Inflammatory macrophage treated with lipopolysaccharide for 1 hour (primary cell): ENCODE results near the gene SLC25A10.
"Not testable (repeated sequence)": the region's sequence is repeated elsewhere in the genome, so short reads cannot be mapped to it uniquely, and the experiment has no call there.

Source experiments
- DNase-seq, 2 donors: peaks; one replicate each; pipeline ENCODE4 v3.0.0-alpha.2; 2020 to 2022

SLC25A10 gene, protein sequence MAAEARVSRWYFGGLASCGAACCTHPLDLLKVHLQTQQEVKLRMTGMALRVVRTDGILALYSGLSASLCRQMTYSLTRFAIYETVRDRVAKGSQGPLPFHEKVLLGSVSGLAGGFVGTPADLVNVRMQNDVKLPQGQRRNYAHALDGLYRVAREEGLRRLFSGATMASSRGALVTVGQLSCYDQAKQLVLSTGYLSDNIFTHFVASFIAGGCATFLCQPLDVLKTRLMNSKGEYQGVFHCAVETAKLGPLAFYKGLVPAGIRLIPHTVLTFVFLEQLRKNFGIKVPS

GRCh38 chr17:81711814-81712467 is at the start of gene SLC25A10:
TSS of gene SLC25A10 (plus strand) at chr17:81712284. CDS start at chr17:81712427, 143 bp downstream.
- DNase-seq = peak; percentile 50 to 77

DNA sequence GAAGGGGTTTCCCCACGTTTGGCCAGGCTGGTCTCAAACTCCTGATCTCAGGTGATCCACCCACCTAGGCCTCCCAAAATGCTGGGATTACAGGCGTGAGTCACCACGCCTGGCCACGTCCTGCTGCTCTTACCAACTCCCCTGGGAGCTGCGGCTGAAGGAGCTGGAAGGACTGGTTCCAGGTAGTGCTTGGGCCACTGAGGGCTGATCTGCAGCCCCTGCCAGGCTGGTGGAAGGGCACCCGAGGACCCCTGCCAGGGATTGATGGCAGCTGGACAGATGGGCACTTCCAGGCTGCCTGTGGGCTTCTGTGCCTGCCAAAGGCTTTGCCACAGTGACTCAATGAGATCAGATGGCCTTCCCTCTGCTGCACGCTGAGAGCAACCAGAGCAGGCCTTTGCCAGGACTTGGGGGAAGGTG is 48.0 kb upstream of the SLC25A10 start:
- DNase-seq = no peak

DNA sequence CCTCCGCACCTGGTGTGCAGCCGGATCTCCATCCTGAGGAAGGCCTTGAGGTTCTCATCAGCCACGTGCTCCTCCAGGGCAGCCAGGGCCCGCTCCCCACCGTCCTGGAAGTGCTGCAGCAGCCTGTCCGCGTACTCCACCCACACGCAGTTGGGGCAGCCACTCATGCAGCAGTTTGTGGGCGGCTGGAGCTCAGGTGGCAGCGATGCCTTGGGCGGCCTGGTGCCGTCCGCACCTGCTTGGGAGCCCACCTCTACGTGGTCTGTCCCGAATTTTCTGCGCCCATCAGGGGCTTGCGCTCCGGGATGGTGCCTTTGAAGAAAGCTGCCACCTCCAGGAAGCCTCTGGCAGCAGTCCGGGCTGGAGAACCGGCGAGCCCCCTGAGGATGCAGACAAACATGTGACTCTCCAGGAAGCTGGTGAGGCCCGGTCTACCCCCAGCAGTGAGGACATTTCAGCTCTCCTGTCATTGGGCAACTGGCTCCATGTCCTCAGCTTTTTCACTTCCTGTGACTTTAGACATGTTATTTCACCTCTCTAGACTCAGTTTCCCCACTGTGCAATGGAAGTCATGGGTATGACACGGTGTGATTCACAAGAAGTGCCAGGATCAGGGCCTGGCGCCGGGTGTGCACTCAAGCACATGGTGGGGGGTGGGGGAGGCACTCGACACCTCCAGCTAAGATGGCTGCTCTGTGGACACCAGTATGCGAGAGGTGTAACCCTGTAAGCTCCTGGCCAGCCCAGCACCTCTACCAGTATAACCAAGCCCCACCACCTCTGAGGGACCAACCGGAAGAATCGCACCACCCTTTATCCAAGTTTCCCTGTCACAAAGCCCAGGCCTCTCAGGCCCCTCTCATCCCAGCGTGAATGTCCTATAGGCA is 46.6 kb upstream of the SLC25A10 start:
- peak in 1 of 2 donors; percentile 26 for DNase-seq

DNA sequence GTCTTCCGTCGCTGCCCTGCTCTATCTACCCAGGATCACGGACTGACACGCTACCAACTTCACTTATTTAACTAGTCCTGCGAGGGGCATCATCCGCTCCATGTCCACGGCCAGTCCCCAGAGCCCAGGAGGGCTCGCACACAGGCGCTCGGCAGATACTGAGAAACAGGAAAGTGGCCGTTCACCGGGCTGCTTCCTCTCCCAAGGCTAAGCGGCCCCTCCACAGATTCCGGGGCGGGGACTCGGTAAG is 46.1 kb upstream of the SLC25A10 start:
- DNase-seq = no peak

GRCh38 chr17:81666342-81667191 is 45.5 kb upstream of the SLC25A10 start, which contains the start of the genes CCDC137 and OXLD1:
TSS of gene CCDC137 (plus strand) at chr17:81666737. CDS start at chr17:81666767, 30 bp downstream.
TSS of gene OXLD1 (minus strand) at chr17:81666605. CDS start at chr17:81666577, 28 bp downstream.
- DNase-seq = peak; percentile 96 to 98

DNA sequence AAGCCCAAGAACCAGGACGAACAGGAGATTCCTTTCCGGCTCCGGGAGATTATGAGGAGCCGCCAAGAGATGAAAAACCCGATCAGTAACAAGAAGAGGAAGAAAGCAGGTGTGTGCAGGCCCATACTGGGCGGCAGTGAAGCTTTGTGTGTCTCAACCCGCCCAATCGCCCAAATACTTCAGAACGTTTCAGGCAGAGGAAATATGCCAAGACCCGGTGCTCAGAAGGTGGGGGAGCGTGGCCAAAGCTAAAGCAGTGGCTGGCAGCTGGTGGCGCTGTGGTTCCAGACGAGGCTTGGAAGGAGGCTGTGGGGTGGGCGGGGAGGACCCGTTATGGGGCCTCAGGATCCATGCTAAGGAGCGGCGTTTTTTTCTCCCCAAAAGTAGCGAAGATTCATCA is 44.3 kb upstream of the SLC25A10 start:
- DNase-seq = no peak

- no peak for DNase-seq
Observed at GRCh38 chr17:81672504-81672903, 39.6 kb upstream of the SLC25A10 start.

GRCh38 chr17:81672954-81673353 is 39.1 kb upstream of the SLC25A10 start:
- no peak for DNase-seq

DNA sequence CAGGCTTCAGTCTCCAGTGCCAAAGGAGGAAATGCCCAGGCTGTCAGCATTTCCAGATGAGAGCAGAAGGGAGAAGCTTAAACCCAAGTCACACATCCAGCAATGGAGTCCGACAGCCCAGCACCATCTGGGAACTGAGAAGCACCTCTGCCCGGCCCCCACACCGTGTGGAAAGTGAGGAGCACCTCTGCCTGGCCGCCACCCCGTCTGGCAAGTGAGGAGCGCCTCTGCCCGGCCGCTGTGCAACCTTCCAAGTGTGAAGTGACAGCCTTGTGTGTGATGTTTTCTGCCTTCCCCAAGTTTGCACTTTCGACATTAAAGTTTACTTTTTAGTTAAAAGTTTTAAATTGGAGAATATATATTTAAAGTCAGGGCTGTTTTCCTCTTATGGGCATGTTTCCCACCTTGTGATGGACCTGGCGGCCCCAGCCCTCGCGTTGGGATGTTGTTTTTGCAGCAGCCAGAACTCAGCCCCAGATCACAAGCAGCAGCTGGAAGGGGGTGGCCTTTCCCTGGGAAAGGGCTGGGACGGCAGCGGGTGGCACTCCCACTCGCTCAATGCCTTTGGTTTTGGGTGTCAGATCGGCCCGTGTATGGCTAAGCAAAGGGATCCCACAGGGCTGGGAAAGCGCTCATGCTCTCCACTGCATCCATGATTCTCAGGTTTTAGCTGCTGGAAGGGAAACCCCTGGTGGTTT is 38.4 kb upstream of the SLC25A10 start:
- DNase-seq = no peak

- not testable (repeated sequence) for DNase-seq
Observed at GRCh38 chr17:81675515-81676221, 36.4 kb upstream of the SLC25A10 start.

DNA sequence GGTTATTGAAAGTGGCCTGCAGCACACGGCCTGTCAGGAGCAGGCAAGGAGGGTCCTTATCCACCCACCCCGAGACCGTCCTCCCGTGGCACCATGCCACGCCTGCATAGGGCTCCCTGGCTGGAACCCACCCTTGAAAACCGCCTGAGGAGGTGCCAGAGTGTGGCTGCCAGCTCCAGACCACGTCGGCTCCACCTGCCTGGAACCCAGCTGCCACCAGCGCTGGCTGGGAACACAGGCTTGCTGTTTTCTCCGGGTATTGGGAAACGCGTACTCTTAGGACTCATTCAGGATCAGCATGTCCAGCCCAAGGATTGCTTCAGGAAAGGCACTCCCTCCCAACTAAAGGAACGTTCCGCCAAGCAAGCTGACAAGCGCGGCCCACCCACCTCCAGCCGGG is 35.2 kb upstream of the SLC25A10 start:
- no peak for DNase-seq

- no peak for DNase-seq
Observed at GRCh38 chr17:81680150-81680549, 31.9 kb upstream of the SLC25A10 start.

- no peak for DNase-seq
Observed at GRCh38 chr17:81681672-81682071, 30.4 kb upstream of the SLC25A10 start.

DNA sequence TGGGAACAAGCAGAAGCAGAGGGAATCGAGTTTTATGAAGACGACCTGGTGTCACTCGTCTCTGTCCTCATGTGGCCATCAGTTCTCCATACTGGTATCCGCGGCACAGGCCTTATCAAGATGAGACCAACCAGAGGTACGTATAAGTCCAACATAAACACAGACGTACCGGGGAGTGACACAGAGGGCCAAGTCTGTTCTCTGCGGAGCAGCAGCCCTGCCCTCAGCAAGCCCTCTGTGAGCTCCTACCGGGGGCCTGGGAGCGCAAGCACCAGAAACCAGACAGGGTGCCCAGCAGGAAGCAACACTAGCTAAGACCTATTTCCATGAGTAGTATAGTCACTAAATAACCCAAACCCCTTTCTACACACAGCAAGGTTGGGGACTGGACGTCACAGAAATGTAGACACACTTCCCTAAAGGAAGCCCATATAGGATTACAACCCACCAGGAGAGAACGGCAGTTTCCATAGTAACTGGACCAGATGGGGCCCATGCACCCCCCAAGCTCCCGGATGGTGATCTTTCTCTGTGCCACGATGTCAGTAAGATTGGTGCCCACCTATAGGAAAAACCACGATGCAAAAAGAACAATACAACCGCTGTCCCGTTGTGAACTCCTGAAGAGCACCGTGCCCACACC is 29.4 kb upstream of the SLC25A10 start:
- DNase-seq = peak; percentile 4 to 7

- DNase-seq = peak; percentile 7 to 18
Observed at GRCh38 chr17:81683208-81683583, 28.9 kb upstream of the SLC25A10 start.

- DNase-seq = peak; percentile 99
Observed at GRCh38 chr17:81683584-81684441, 28.3 kb upstream of the SLC25A10 start, which contains the start of the genes ARL16 and HGS. TSS of gene ARL16 (minus strand) at chr17:81683797. CDS start at chr17:81683753, 44 bp downstream. TSS of gene HGS (plus strand) at chr17:81684011. CDS start at chr17:81684067, 56 bp downstream.

DNA sequence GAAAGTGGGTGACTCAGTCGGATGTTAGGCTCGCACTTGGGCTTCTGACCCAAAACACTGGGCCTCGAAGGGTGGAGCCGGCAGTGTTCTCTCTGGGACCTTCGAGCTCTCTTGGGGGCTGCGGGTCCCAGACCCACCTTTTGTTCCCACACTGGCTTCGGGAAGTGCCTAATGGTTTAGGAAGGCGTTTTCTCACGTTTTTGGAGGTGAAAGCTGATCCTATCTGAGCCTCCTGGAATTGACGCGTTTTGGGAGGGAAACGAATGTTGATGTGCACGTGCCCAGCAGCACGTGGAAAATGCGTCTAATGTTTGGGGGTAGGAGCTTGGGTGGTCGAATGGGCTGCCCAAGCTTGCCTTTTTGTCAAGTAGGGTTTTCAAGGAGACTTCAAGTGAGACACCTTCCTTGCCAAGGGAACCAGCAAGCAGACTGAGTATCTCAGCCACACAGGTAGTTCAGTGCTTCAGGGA is 27.6 kb upstream of the SLC25A10 start:
- DNase-seq = peak in 1 of 2 donors; percentile 77

DNA sequence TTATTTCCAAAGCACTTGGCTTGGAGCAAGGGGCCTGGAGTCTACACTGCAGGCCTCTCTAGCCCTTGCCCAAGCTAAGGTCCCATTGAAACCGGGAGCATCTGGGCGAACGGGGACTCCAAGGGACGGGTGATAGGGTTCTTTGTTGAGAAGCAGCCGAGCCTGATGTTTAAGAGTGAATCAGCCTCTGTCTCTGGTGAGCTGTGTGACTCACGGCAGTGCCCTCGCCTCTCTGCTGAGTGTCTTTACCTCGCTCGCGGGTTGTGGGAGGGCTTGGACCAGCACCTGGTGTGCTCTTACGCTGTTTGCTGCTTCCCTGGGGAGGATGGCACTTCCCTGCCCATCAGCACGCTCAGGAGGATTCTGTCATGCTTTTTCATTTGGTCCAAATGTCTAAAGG is 27.0 kb upstream of the SLC25A10 start:
- DNase-seq = peak in 1 of 2 donors; percentile 3

- DNase-seq = no peak
Observed at GRCh38 chr17:81686614-81687013, 25.5 kb upstream of the SLC25A10 start.
